Midbrain (tissue), 1 donor: ENCODE measurements around the gene OR10A4.
"Not testable (repeated sequence)": the region's sequence is repeated elsewhere in the genome, so short reads cannot be mapped to it uniquely, and the experiment has no call there.

Source experiments
- DNase-seq: peaks from one replicate; lab custom pipeline; 2025; lab: John Stamatoyannopoulos, UW

The OR10A4 gene

GRCh38 chr11:6898911-6899310 is 22.5 kb downstream of the OR10A4 start:
- no peak for DNase-seq

GRCh38 chr11:6900327-6900999 is 24.0 kb downstream of the OR10A4 start:
- no peak for DNase-seq

- not testable (repeated sequence) for DNase-seq
Observed at GRCh38 chr11:6904804-6905203, 28.4 kb downstream of the OR10A4 start.

GRCh38 chr11:6911378-6911777 is 35.0 kb downstream of the OR10A4 start:
- no peak for DNase-seq

DNA sequence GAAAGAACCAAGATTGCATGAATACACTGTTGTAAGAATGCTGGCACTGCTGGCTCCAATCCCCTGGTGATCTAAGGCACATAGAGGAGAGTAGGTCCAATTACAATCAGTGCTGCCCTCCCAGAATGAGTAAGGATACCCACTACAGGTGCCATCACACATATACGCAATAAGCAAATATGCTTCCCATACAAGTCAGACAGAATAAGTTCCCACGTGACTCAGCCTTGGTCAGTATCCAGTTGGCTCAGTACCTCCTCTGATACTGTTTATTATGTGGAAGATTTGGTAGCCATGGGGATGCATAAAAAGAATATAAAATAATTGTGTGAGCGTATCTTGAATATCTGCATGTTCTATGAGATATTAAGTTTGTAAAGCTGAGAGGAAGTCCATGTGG is 35.5 kb downstream of the OR10A4 start:
- DNase-seq = no peak

DNA sequence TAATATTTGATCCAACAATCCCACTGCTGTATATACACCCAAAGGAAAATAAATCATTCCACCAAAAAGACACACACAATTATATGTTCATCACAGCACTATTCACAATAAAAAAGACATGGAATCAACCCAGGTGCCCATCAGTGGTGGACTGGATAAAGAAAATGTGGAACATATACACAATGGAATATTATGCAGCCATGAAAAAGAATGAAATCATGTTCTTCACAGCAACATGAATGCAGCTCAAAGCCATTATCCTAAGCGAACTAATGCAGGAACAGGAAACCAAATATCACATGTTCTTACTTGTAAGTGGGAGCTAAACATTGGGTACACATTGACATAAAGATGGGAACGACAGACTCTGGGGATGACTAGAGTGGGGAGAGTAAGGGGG is 43.3 kb downstream of the OR10A4 start:
- no peak for DNase-seq

- no peak for DNase-seq
Observed at GRCh38 chr11:6920702-6921101, 44.3 kb downstream of the OR10A4 start, which contains the start of gene OR2D3. Gene OR2D3, plus strand, starts transcription at chr11:6921002. Its CDS starts 0 bp downstream, at chr11:6921002.

DNA sequence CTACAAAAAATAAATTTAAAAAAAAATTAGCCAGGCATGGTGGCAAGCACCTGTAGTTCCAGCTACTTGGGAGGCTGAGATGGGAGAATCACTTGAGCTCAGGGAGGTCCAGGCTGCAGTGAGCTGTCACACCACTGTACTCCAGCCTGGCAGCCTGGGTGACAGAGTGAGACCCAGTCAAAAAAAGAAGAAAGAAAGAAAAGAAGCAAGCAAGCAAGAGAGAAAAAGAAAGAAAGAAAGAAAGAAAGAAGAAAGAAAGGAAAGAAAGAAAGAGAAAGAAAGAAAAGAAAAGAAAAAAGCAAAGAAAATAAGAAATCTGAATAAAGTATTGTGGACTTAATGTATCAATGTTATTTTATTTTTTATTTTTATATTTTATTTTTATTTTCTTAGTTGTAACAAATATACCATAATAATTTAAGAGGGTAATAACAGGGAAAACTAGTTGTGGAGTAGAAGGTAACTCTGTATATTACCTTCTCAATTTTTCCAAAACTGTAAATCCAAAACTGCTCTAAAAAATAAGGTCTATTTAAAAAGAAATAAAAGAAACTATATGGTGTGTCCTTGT is 48.7 kb downstream of the OR10A4 start:
- no peak for DNase-seq

- DNase-seq = no peak
Observed at GRCh38 chr11:6925636-6926207, 49.3 kb downstream of the OR10A4 start.

DNA sequence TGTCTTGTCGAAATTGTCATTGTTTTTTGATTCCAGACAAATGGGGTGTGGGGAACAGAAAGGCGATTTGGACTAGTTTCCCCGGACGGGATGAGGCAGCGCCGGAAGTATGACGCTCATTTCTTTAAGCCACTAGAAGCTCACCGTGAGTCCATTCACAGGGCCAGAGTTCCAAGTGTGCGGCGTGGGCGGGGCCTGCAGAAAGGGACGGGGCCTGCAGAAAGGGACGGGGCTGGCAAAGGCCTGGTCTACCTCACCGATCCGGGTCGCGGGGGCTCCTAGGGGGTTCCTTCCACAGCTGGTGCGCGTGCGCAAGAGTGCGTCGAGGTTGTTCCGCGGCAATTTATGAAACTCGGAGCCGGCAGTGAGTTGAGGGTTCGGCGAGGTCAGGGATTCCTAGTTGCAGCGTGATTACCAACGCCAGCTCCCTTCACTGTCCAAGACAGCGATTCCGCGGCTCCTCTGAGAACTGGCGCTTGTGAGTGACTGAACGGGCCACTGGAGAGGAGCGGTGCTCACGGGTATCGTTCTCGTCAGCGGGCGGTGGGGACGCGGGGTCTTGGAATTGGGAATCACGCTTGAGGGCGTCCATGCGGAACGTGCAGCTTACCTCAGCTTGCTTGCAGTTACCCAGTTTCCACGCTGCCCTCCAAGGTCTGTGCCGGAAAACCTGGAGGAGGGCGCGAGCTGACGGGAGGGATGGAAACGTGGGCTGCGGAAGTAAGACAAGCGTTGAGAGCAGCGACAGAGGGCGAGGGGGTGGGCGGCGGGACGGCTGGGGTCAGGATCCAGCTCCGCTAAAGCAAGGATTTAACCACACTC is 50.0 kb downstream of the OR10A4 start, which contains the start of gene ZNF215:
Gene ZNF215, plus strand, starts transcription at position 219 of the 822 bp plus-strand sequence. CDS start 5,847 bp downstream, outside the sequence.
- peak; percentile 6 for DNase-seq

GRCh38 chr11:6927030-6927617 is 50.7 kb downstream of the OR10A4 start:
- DNase-seq = no peak
